NCI-H526 treated with DMSO at 0.1 percent for 48 hours (cell line): ENCODE measurements around the gene GATAD2B.

Experiments used
- DNase-seq: peaks from one replicate; lab custom pipeline; 2025; lab: John Stamatoyannopoulos, UW

GATAD2B gene

GRCh38 chr1:153922972-153923925, at the start of gene GATAD2B:
Gene GATAD2B, minus strand, starts transcription at chr1:153922972. Its CDS starts 94,625 bp downstream, at chr1:153828347.
- DNase-seq: peak; percentile 100

- DNase-seq: no peak
Measured at GRCh38 chr1:153970346-153970745, 47.6 kb upstream of the GATAD2B start.

- DNase-seq: no peak
Measured at GRCh38 chr1:153968972-153969371, 46.2 kb upstream of the GATAD2B start.

- no peak for DNase-seq
Measured at GRCh38 chr1:153968408-153968807, 45.6 kb upstream of the GATAD2B start.

- DNase-seq: no peak
Measured at GRCh38 chr1:153968000-153968363, 45.2 kb upstream of the GATAD2B start.

- peak; percentile 100 for DNase-seq
Measured at GRCh38 chr1:153967107-153967999, 44.6 kb upstream of the GATAD2B start, which contains the start of gene CREB3L4. Gene CREB3L4, plus strand, starts transcription at chr1:153967902. Its CDS starts 624 bp downstream, at chr1:153968526.

GRCh38 chr1:153963850-153964331, 41.1 kb upstream of the GATAD2B start:
- DNase-seq: no peak

GRCh38 chr1:153963030-153963849, 40.5 kb upstream of the GATAD2B start, which contains the start of gene SLC39A1:
Gene SLC39A1, minus strand, starts transcription at chr1:153963537. Its CDS starts 822 bp downstream, at chr1:153962715.
- peak; percentile 100 for DNase-seq

GRCh38 chr1:153962088-153963029, 39.6 kb upstream of the GATAD2B start:
- DNase-seq: no peak

GRCh38 chr1:153961421-153961820, 38.6 kb upstream of the GATAD2B start:
- DNase-seq: no peak

GRCh38 chr1:153960206-153960605, 37.4 kb upstream of the GATAD2B start:
- no peak for DNase-seq

- no peak for DNase-seq
Measured at GRCh38 chr1:153959454-153959853, 36.7 kb upstream of the GATAD2B start.

GRCh38 chr1:153958961-153959260, 36.1 kb upstream of the GATAD2B start:
- DNase-seq: no peak

- DNase-seq: peak; percentile 100
Measured at GRCh38 chr1:153958111-153958960, 35.6 kb upstream of the GATAD2B start, which contains the start of gene CRTC2. Gene CRTC2, minus strand, starts transcription at chr1:153958612. Its CDS starts 115 bp downstream, at chr1:153958497.

GRCh38 chr1:153957744-153958110, 35.0 kb upstream of the GATAD2B start:
- no peak for DNase-seq

GRCh38 chr1:153956997-153957715, 34.4 kb upstream of the GATAD2B start:
- no peak for DNase-seq

GRCh38 chr1:153954826-153955225, 32.1 kb upstream of the GATAD2B start:
- DNase-seq: no peak

GRCh38 chr1:153953859-153954365, 31.1 kb upstream of the GATAD2B start:
- DNase-seq: no peak
